ENCODE data around the gene HMCN1.

DNA sequence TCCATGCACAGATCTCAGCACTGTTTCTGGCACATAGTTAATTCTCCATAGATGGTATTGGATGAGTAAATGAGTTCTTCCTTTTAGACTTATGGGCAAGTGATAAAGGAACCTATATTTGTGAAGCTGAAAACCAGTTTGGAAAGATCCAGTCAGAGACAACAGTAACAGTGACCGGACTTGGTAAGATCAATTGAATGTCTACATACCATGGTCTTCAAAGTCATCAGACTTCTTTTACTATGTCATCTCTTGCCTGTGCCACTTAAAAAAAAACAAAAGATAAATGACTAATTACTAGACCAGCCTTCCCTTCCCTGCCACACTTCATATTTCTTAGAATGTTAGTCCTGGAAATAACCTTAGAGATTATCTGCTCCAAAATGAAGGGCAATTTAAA lies 246.7 kb downstream of the HMCN1 start:
- TF ChIP-seq, protein P1, sequence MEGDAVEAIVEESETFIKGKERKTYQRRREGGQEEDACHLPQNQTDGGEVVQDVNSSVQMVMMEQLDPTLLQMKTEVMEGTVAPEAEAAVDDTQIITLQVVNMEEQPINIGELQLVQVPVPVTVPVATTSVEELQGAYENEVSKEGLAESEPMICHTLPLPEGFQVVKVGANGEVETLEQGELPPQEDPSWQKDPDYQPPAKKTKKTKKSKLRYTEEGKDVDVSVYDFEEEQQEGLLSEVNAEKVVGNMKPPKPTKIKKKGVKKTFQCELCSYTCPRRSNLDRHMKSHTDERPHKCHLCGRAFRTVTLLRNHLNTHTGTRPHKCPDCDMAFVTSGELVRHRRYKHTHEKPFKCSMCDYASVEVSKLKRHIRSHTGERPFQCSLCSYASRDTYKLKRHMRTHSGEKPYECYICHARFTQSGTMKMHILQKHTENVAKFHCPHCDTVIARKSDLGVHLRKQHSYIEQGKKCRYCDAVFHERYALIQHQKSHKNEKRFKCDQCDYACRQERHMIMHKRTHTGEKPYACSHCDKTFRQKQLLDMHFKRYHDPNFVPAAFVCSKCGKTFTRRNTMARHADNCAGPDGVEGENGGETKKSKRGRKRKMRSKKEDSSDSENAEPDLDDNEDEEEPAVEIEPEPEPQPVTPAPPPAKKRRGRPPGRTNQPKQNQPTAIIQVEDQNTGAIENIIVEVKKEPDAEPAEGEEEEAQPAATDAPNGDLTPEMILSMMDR (IDR thresholded peaks at IDR 0.05) = no peak
- TF ChIP-seq ZFX (IDR thresholded peaks at IDR 0.05; ENCODE audit: borderline replicate concordance) = no peak

All from 22Rv1 (cell line).